KMS-11 (cell line): ENCODE results near the gene EEIG2.

Source experiments
- H2AFZ ChIP-seq: fragments of 200-600 bp; sonication (generic); 2 replicates; pipeline ENCODE4 v1.6.1; 2016; ENCODE audit warnings: antibody characterized with exemption, mixed run types, low read depth
- H3K27ac ChIP-seq: fragments of 200-600 bp; sonication (generic); 2 replicates; pipeline ENCODE4 v1.6.1; 2016; ENCODE audit warnings: mild to moderate bottlenecking, mixed run types
- H3K27me3 ChIP-seq: fragments of 200-600 bp; sonication (generic); 2 replicates; pipeline ENCODE4 v1.6.1; 2017; ENCODE audit warnings: mild to moderate bottlenecking, low read depth, mixed run types, moderate library complexity; ENCODE audit not compliant: insufficient read depth
- H3K36me3 ChIP-seq: fragments of 200-600 bp; sonication (generic); 2 replicates; pipeline ENCODE4 v1.6.1; 2017; ENCODE audit warnings: mild to moderate bottlenecking, mixed run types; ENCODE audit not compliant: insufficient read depth
- H3K4me1 ChIP-seq: fragments of 200-600 bp; sonication (generic); 2 replicates; pipeline ENCODE4 v1.6.1; 2016; ENCODE audit warnings: mild to moderate bottlenecking, low read depth, mixed run types; ENCODE audit not compliant: poor library complexity, severe bottlenecking
- H3K4me2 ChIP-seq: fragments of 200-600 bp; sonication (generic); 2 replicates; pipeline ENCODE4 v1.7.0; 2016; ENCODE audit warnings: mild to moderate bottlenecking, mixed run types
- H3K4me3 ChIP-seq: fragments of 200-600 bp; sonication (generic); IDR thresholded peaks from 2 replicates; pipeline ENCODE4 v1.6.1; 2017; ENCODE audit warnings: low read depth, low read length, mixed read lengths; ENCODE audit not compliant: insufficient read depth
- H3K79me2 ChIP-seq: fragments of 200-600 bp; sonication (generic); 2 replicates; pipeline ENCODE4 v1.6.1; 2016; ENCODE audit warnings: low read depth, mixed run types; ENCODE audit not compliant: insufficient read depth
- H3K9ac ChIP-seq: fragments of 200-600 bp; sonication (generic); 2 replicates; pipeline ENCODE4 v1.6.1; 2016; ENCODE audit warnings: mild to moderate bottlenecking, mixed run types
- H4K20me1 ChIP-seq: fragments of 200-600 bp; sonication (generic); 2 replicates; pipeline ENCODE4 v1.6.1; 2016; ENCODE audit warnings: mild to moderate bottlenecking, mixed run types; ENCODE audit not compliant: insufficient read depth
- TF ChIP-seq, protein P1 (sequence below): fragments of 200-600 bp; sonication (generic); conservative IDR thresholded peaks from 2 replicates; pipeline ENCODE4 v1.6.1; 2017; ENCODE audit warnings: low read depth, mild to moderate bottlenecking, antibody characterized with exemption, low read length, moderate library complexity, mixed read lengths

EEIG2 gene

DNA sequence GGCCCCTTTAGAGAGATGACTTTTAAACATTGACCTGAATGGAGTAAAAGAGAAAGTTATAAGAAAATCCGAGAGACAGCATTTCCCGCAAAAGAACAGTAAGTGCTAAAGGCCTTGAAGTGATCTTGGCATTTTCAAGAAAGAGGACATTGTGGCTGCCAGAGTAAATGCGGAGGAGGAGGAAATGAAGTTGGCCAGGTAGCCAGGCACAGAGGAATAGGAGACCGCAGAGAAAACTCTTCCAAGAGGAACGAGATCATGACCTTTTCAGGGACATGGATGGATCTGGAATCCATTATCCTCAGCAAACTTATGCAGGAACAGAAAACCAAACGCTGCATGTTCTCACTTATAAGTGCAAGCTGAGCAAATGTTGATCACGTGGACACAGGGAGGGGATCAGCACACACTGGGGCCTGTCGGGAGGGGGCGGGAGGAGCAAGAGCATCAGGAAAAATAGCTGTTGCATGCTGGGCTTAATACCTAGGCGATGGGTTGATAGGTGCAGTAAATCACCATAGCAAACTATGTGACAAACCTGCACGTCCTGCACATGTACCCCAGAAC is 49.7 kb downstream of the EEIG2 start:
- Histone ChIP-seq H3K79me2 (no peaks in the 10 kb centered on the region), H2AFZ (no peak overlapping the region), H4K20me1 (no peaks in the 10 kb centered on the region), H3K4me1 (no peaks in the 10 kb centered on the region), H3K27ac (no peak overlapping the region), H3K4me2 (no peak overlapping the region), H3K36me3 (no peaks in the 10 kb centered on the region), H3K27me3 (no peaks in the 10 kb centered on the region), H3K9ac (no peak overlapping the region), H3K4me3 (no peak overlapping the region)
- TF ChIP-seq, protein P1, sequence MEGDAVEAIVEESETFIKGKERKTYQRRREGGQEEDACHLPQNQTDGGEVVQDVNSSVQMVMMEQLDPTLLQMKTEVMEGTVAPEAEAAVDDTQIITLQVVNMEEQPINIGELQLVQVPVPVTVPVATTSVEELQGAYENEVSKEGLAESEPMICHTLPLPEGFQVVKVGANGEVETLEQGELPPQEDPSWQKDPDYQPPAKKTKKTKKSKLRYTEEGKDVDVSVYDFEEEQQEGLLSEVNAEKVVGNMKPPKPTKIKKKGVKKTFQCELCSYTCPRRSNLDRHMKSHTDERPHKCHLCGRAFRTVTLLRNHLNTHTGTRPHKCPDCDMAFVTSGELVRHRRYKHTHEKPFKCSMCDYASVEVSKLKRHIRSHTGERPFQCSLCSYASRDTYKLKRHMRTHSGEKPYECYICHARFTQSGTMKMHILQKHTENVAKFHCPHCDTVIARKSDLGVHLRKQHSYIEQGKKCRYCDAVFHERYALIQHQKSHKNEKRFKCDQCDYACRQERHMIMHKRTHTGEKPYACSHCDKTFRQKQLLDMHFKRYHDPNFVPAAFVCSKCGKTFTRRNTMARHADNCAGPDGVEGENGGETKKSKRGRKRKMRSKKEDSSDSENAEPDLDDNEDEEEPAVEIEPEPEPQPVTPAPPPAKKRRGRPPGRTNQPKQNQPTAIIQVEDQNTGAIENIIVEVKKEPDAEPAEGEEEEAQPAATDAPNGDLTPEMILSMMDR: no peak
